HepG2 (cell line): ENCODE measurements around the gene TCN2. TPM values are rescaled to one million over a fixed set of nuclear protein-coding genes. Genes with fewer than 3 reads are reported as not detected.

Experiments used
- ATAC-seq: fragments of 200-7000 bp; cut with Tn5 transposase; 3 replicates; pipeline ENCODE4 v1.9.1; 2020; ENCODE audit warnings: mild to moderate bottlenecking, moderate library complexity
- BruUV-seq: library from RNA; stranded (reverse); fragments of 400-500 nt; replicated peaks from 2 replicates; lab custom pipeline; 2021; lab: Mats Ljungman, UMichigan
- CTCF ChIA-PET: fragments of 300-600 bp; formaldehyde crosslinking; extraction: SDS; loops from one replicate; lab custom pipeline; 2021; ENCODE audit warnings: low total read pairs, inconsistent platforms, low intra/inter-chr PET ratio; lab: Yijun Ruan, JAX
- POLR2A ChIA-PET: fragments of 350-600 bp; sonication (Branson Sonifier 250); formaldehyde crosslinking; loops from one replicate; lab custom pipeline; 2020; ENCODE audit warnings: antibody characterized with exemption, inconsistent platforms; lab: Yijun Ruan, JAX
- DNase-seq: peaks from one replicate; pipeline ENCODE4 v3.0.0-alpha.2; 2015; ENCODE audit warnings: low spot score
- FAIRE-seq: peaks from 3 replicates; lab custom pipeline; 2011; peaks lifted over from hg19 to GRCh38; lab: Jason Lieb, UNC
- H2AFZ ChIP-seq: one replicate; pipeline ENCODE4 v1.6.1; 2011; ENCODE audit warnings: low read length, inconsistent platforms
- H3K27ac ChIP-seq: fragments of 300-600 bp; 3 replicates; pipeline ENCODE4 v1.8.0; 2011; ENCODE audit warnings: mixed run types, mild to moderate bottlenecking, mixed read lengths, low read length, inconsistent platforms; ENCODE audit not compliant: insufficient read depth; ENCODE audit errors: extremely low read length
- H3K27me3 ChIP-seq, 2 experiments: fragments of 200-600 bp in 1 of 2; 2 replicates in 1 of 2; 3 replicates in 1 of 2; pipeline versions ENCODE4 v1.6.0 to v1.8.0; 2011; ENCODE audit warnings: low read length in 2 of 2, mild to moderate bottlenecking in 2 of 2, moderate library complexity in 2 of 2, inconsistent platforms in 1 of 2; ENCODE audit not compliant: insufficient read depth in 2 of 2, control insufficient read depth in 1 of 2
- H3K36me3 ChIP-seq, 2 experiments: fragments of 200-600 bp in 1 of 2; replicated peaks in 1 of 2; 2 replicates in 1 of 2; 3 replicates in 1 of 2; pipeline versions ENCODE4 v1.5.1 to v1.8.0; 2011; ENCODE audit warnings: low read length in 2 of 2, inconsistent platforms in 1 of 2; ENCODE audit not compliant: insufficient read depth in 2 of 2, control insufficient read depth in 1 of 2
- H3K4me1 ChIP-seq: 2 replicates; pipeline ENCODE4 v1.5.1; 2012; ENCODE audit warnings: low read length, inconsistent platforms; ENCODE audit not compliant: insufficient read depth
- H3K4me2 ChIP-seq: 2 replicates; pipeline ENCODE4 v1.6.0; 2011; ENCODE audit warnings: low read depth, low read length, inconsistent platforms
- H3K4me3 ChIP-seq, 3 experiments: fragments of 200-600 bp in 1 of 3; sonication (generic), shearing (Covaris generic) in 1 of 3; replicated peaks in 1 of 3; 2 replicates each; pipeline ENCODE4 v1.5.1; 2011 to 2016; ENCODE audit warnings: low read length in 3 of 3, inconsistent platforms in 2 of 3, low read depth in 2 of 3, mild to moderate bottlenecking in 2 of 3, control low read depth in 1 of 3, mixed read lengths in 1 of 3; ENCODE audit not compliant: insufficient read depth in 1 of 3
- H3K79me2 ChIP-seq: one replicate; pipeline ENCODE4 v1.6.1; 2011; ENCODE audit warnings: low read length, inconsistent platforms; ENCODE audit not compliant: insufficient read depth
- H3K9ac ChIP-seq: 2 replicates; pipeline ENCODE4 v1.6.0; 2011; ENCODE audit warnings: mild to moderate bottlenecking, low read depth, low read length, inconsistent platforms; ENCODE audit not compliant: insufficient read depth
- H3K9me3 ChIP-seq: 2 replicates; pipeline ENCODE4 v1.5.1; 2012; ENCODE audit warnings: mild to moderate bottlenecking, low read length
- H4K20me1 ChIP-seq: 2 replicates; pipeline ENCODE4 v1.6.0; 2011; ENCODE audit warnings: inconsistent platforms, mild to moderate bottlenecking, low read length, moderate library complexity; ENCODE audit not compliant: insufficient read depth
- CBX1 ChIP-seq: IDR thresholded peaks from one replicate; pipeline ENCODE4 v1.6.1; 2016; ENCODE audit warnings: antibody characterized with exemption, low read depth
- FOXJ3 ChIP-seq: sonication (generic); formaldehyde crosslinking; IDR thresholded peaks from 2 replicates; pipeline ENCODE4 v1.4.0; 2020; ENCODE audit warnings: missing genetic modification reagents, mild to moderate bottlenecking, borderline replicate concordance
- FOXK1 ChIP-seq: sonication (generic); formaldehyde crosslinking; IDR thresholded peaks from 2 replicates; pipeline ENCODE4 v1.4.0; 2020; ENCODE audit warnings: low read depth, missing genetic modification reagents, borderline replicate concordance
- IRX3 ChIP-seq: sonication (generic); formaldehyde crosslinking; IDR thresholded peaks from 2 replicates; pipeline ENCODE4 v1.8.1; 2023; ENCODE audit warnings: mild to moderate bottlenecking, low read depth, missing genetic modification reagents, borderline replicate concordance
- KDM2A ChIP-seq: sonication (generic); formaldehyde crosslinking; IDR thresholded peaks from 2 replicates; pipeline ENCODE4 v1.4.0; 2020; ENCODE audit warnings: low read depth, missing genetic modification reagents, borderline replicate concordance
- MAFF ChIP-seq: IDR thresholded peaks from 2 replicates; pipeline ENCODE4 v1.6.1; 2011; ENCODE audit warnings: low read depth, low read length, improper control_type of control experiment
- MXD4 ChIP-seq: IDR thresholded peaks from 2 replicates; pipeline ENCODE4 v1.6.1; 2016; ENCODE audit warnings: mild to moderate bottlenecking, missing biosample characterization, missing genetic modification reagents
- ONECUT2 ChIP-seq: sonication (generic); formaldehyde crosslinking; IDR thresholded peaks from 2 replicates; pipeline ENCODE4 v1.4.0; 2020; ENCODE audit warnings: missing genetic modification reagents
- RBFOX2 ChIP-seq: fragments of 200-400 bp; formaldehyde crosslinking; IDR thresholded peaks from 2 replicates; pipeline ENCODE4 v1.6.1; 2017; ENCODE audit warnings: low read depth, mild to moderate bottlenecking, low read length
- SMAD9 ChIP-seq: sonication (generic); formaldehyde crosslinking; IDR thresholded peaks from 2 replicates; pipeline ENCODE4 v1.5.1; 2020; ENCODE audit warnings: mild to moderate bottlenecking, missing genetic modification reagents
- SOX5 ChIP-seq: IDR thresholded peaks from 2 replicates; pipeline ENCODE4 v1.6.1; 2016; ENCODE audit warnings: borderline replicate concordance
- TEAD3 ChIP-seq: optimal IDR thresholded peaks from 2 replicates; pipeline ENCODE3; 2016; ENCODE audit warnings: borderline replicate concordance
- ZBTB43 ChIP-seq: sonication (generic); formaldehyde crosslinking; conservative IDR thresholded peaks from 2 replicates; pipeline ENCODE4 v1.4.0; 2020; ENCODE audit warnings: missing genetic modification reagents
- ZNF281 ChIP-seq: sonication (generic); formaldehyde crosslinking; IDR thresholded peaks from 2 replicates; pipeline ENCODE4 v1.4.0; 2020; ENCODE audit warnings: missing genetic modification reagents, borderline replicate concordance
- ZNF350 ChIP-seq: sonication (generic); formaldehyde crosslinking; IDR thresholded peaks from 2 replicates; pipeline ENCODE4 v1.4.0; 2020; ENCODE audit warnings: mild to moderate bottlenecking, low read depth, missing genetic modification reagents, borderline replicate concordance
- ZNF704 ChIP-seq: sonication (generic); formaldehyde crosslinking; IDR thresholded peaks from 2 replicates; pipeline ENCODE4 v1.8.1; 2023; ENCODE audit warnings: mild to moderate bottlenecking, inconsistent platforms, moderate library complexity, missing genetic modification reagents, borderline replicate concordance
- WGBS: methylation state at CpG from one replicate; pipeline ENCODE4 v1.1.6; 2017; ENCODE audit warnings: low lambda C conversion rate; 5-methylcytosine and 5-hydroxymethylcytosine counted together
- in situ Hi-C: cut with HindIII; loops from 2 replicates; pipeline ENCODE4 v1.10.0; 2017; ENCODE audit warnings: low pct_unique_long_range_greater_than_20kb; ENCODE audit not compliant: extremely low pct_ligation_motif_present
- intact Hi-C: fragments of 100-400 bp; cut with micrococcal nuclease; formaldehyde crosslinking; loops from one replicate; pipeline ENCODE4 v1.10.0; 2022; ENCODE audit not compliant: unreplicated experiment
- polyA plus RNA-seq, 8 experiments: library from polyadenylated mRNA; depleted of rRNA in 3 of 8; stranded (reverse) in 7 of 8; unstranded in 1 of 8; fragments of >200 nt; fragmentation: Illumina TruSeq in 4 of 8; extraction: Trizol in 4 of 8; gene quantifications; 2 replicates each; pipeline versions ENCODE4 v1.2.1 to v1.2.3, GENCODE V29; 2011 to 2016; ENCODE audit warnings: low read depth in 4 of 8, missing spikeins in 1 of 8, mixed read lengths in 1 of 8; ENCODE audit not compliant: insufficient read depth in 1 of 8
- total RNA-seq, 5 experiments: library from RNA; depleted of rRNA; stranded (reverse); fragments of >200 nt; fragmentation: Illumina TruSeq; extraction: Trizol; gene quantifications; 2 replicates each; pipeline ENCODE4 v1.2.3, GENCODE V29; 2016; ENCODE audit warnings: low read depth in 1 of 5

TCN2 gene
- total and polyA plus RNA-seq, 2 of the 13 experiments (the other 11 are each of a cell fraction or from before 2014, with no cell fraction given), result 0.29 to 0.31 TPM

GRCh38 chr22:30652852-30653251, 45.9 kb downstream of the TCN2 start:
- in situ Hi-C loops, result no loop called here
- ATAC-seq, result no peak
- Histone ChIP-seq H3K4me3 (no peak overlapping the region), H3K9me3 (no peaks in the 10 kb centered on the region), H3K36me3 (no peaks in the 10 kb centered on the region), H4K20me1 (no peaks in the 10 kb centered on the region), H3K4me1 (no peaks in the 10 kb centered on the region), H2AFZ (no peak overlapping the region), H3K27ac (no peak overlapping the region), H3K27me3 (no peaks in the 10 kb centered on the region), H3K4me2 (no peak overlapping the region), H3K79me2 (no peaks in the 10 kb centered on the region), H3K9ac (no peak overlapping the region)
- WGBS, result 0% methylated on average over 1 of the region's 2 CpGs
- FAIRE-seq, result no peak
- intact Hi-C loops, result no loop called here
- CTCF ChIA-PET, result no interaction called here
- BruUV-seq, result no TSS peak
- no peak for TF ChIP-seq KDM2A (CRISPR knock-in tag)
- no peak for TF ChIP-seq ZNF704 (CRISPR knock-in tag)
- no peak for TF ChIP-seq ONECUT2 (CRISPR knock-in tag)
- no peak for TF ChIP-seq FOXK1 (CRISPR knock-in tag)
- TF ChIP-seq ZBTB43 (CRISPR knock-in tag), result no peak
- TF ChIP-seq ZNF281, result no peak
- no peak for TF ChIP-seq ZNF350 (CRISPR knock-in tag)
- TF ChIP-seq FOXJ3, result no peak
- TF ChIP-seq RBFOX2, result no peak
- no peak for TF ChIP-seq MXD4 (CRISPR knock-in tag)
- TF ChIP-seq MAFF, result no peak
- no peak for TF ChIP-seq IRX3 (CRISPR knock-in tag)
- TF ChIP-seq SMAD9, result no peak
- no peak for TF ChIP-seq SOX5 (CRISPR knock-in tag)
- no peak for TF ChIP-seq TEAD3 (CRISPR knock-in tag)
- TF ChIP-seq CBX1, result no peak
- POLR2A ChIA-PET, result no interaction called here
- DNase-seq, result no peak
